Small intestine (tissue), 4 donors: ENCODE measurements around the gene IMMP1L. TPM values are rescaled to one million over a fixed set of nuclear protein-coding genes. Genes with fewer than 3 reads are reported as not detected.

Experiments used
- polyA plus RNA-seq, 4 donors: library from polyadenylated mRNA; stranded (reverse) in 3 of 4; unstranded in 1 of 4; fragments of 200-250 nt in 3 of 4; fragments of 120-200 nt in 1 of 4; gene quantifications; one replicate each; pipeline versions ENCODE4 v1.2.1 to v1.2.3, GENCODE V29; 2013
- donor health status: healthy with polysubstance abuse.
- donor health status: Bipolar disorder and iron deficiency.
- donor health status: healthy.

The IMMP1L gene
- polyA plus RNA-seq, 4 donors, result 13.2 to 28.2 (median 18.9) TPM

Other genes with a start within 250 kb of the IMMP1L start
- gene DCDC1, start 139.9 kb downstream of the IMMP1L start, polyA plus RNA-seq, result under 1 TPM in 1 of 4 donors, not detected in 3; 0.87 TPM
- 10 to 100 TPM in 1 of 4 donors, 1 to 10 TPM in 3; 3.1 to 15.0 (median 4.4) TPM for gene DNAJC24, start 139.8 kb downstream of the IMMP1L start, polyA plus RNA-seq
- 10 to 100 TPM in 1 of 4 donors, 1 to 10 TPM in 3; 5.4 to 14.5 (median 7.9) TPM for gene ELP4, start 145 bp upstream of the IMMP1L start, polyA plus RNA-seq